HG03439 (cell line): ENCODE results near the gene RAPGEFL1.
A peak's percentile ranks its signal among the peaks of the same experiment; 100 is the strongest.
"Not testable (repeated sequence)": the region's sequence is repeated elsewhere in the genome, so short reads cannot be mapped to it uniquely, and the experiment has no call there.

Source experiments
- ATAC-seq: cut with Tn5 transposase; IDR thresholded peaks from one replicate; pipeline ENCODE4 v1.9.1; 2021; ENCODE audit warnings: mild to moderate bottlenecking, moderate library complexity; ENCODE audit not compliant: unreplicated experiment

RAPGEFL1 gene

GRCh38 chr17:40173091-40173777 is 4.0 kb upstream of the RAPGEFL1 start:
- no peak for ATAC-seq

GRCh38 chr17:40173778-40174135 is 3.5 kb upstream of the RAPGEFL1 start:
- no peak for ATAC-seq

GRCh38 chr17:40174514-40174913 is 2.8 kb upstream of the RAPGEFL1 start:
- ATAC-seq = no peak

- ATAC-seq = no peak
Observed at GRCh38 chr17:40175928-40176753, 1.1 kb upstream of the RAPGEFL1 start.

GRCh38 chr17:40176754-40177110 is 538 bp upstream of the RAPGEFL1 start:
- no peak for ATAC-seq

GRCh38 chr17:40178021-40178601 is 841 bp downstream of the RAPGEFL1 start:
- ATAC-seq = no peak

- ATAC-seq = no peak
Observed at GRCh38 chr17:40178660-40179059, 1.4 kb downstream of the RAPGEFL1 start.

GRCh38 chr17:40179923-40180659 is 2.8 kb downstream of the RAPGEFL1 start:
- ATAC-seq = no peak

GRCh38 chr17:40180694-40181093 is 3.4 kb downstream of the RAPGEFL1 start:
- ATAC-seq = no peak

GRCh38 chr17:40181205-40181604 is 3.9 kb downstream of the RAPGEFL1 start:
- ATAC-seq = no peak

- ATAC-seq = no peak
Observed at GRCh38 chr17:40182606-40183005, 5.3 kb downstream of the RAPGEFL1 start.

GRCh38 chr17:40187238-40187637 is 10.0 kb downstream of the RAPGEFL1 start:
- no peak for ATAC-seq

- ATAC-seq = no peak
Observed at GRCh38 chr17:40188694-40189093, 11.4 kb downstream of the RAPGEFL1 start.

- no peak for ATAC-seq
Observed at GRCh38 chr17:40190197-40191021, 13.1 kb downstream of the RAPGEFL1 start.

GRCh38 chr17:40191237-40192208 is 14.3 kb downstream of the RAPGEFL1 start:
- peak; percentile 80 for ATAC-seq

- ATAC-seq = no peak
Observed at GRCh38 chr17:40192961-40193360, 15.7 kb downstream of the RAPGEFL1 start.

GRCh38 chr17:40194821-40195220 is 17.6 kb downstream of the RAPGEFL1 start:
- ATAC-seq = no peak

GRCh38 chr17:40197550-40197949 is 20.3 kb downstream of the RAPGEFL1 start:
- ATAC-seq = no peak

- ATAC-seq = not testable (repeated sequence)
Observed at GRCh38 chr17:40197965-40198456, 20.7 kb downstream of the RAPGEFL1 start.
